TTC549 (cell line): Measurements from ENCODE around the gene RASGRP4.

ENCODE experiments used
- FAIRE-seq: peaks from 2 replicates; lab custom pipeline; 2012; peaks lifted over from hg19 to GRCh38; lab: Jason Lieb, UNC

The RASGRP4 gene

DNA sequence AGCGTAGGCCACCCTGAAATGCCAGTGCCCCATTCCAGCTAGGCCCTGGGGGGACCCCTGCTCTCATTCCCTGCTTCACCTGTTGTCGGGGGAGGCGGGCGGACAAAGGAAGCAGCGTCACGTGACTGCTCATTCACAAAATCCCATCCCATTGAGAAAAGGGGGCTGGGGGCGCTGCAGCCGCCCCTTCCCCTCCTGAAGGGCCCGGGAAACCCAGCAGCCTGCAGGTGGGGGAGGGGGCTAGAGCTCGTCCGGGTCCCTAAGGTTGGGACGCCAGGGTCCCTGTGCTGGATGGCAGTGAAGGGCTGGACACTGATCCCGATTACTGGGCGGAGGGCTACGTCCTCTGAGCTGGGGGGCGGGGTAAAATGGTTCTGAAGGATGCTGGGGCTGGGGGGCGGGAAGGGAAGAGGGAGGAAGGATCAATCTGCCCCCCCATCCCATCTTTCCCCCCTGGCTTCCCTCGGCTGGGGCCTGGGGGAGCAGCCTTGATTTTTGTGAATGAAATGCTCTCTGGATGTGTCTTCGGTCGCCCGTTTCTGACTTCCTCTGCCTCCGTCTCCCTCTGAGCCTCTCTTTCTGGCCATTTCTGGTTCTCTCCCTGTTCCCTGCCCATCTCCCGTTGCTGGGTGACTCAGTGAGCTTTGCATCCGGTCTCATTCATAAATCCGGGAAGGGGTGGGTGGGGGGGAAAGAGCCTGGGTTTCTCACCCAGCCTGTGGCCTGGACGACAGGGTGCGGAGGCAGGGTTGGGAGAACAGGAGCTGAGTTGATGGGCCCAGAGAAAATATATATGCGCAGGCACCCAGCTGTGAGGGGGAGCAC lies 36.7 kb downstream of the RASGRP4 start:
- no peak for FAIRE-seq

- FAIRE-seq = no peak
These were observed 37.5 kb downstream of the RASGRP4 start, which contains the start of gene SPRED3 for GRCh38 chr19:38388349-38389100. Gene SPRED3, plus strand, starts transcription at chr19:38388697. Its CDS starts 1,606 bp downstream, at chr19:38390303.

DNA sequence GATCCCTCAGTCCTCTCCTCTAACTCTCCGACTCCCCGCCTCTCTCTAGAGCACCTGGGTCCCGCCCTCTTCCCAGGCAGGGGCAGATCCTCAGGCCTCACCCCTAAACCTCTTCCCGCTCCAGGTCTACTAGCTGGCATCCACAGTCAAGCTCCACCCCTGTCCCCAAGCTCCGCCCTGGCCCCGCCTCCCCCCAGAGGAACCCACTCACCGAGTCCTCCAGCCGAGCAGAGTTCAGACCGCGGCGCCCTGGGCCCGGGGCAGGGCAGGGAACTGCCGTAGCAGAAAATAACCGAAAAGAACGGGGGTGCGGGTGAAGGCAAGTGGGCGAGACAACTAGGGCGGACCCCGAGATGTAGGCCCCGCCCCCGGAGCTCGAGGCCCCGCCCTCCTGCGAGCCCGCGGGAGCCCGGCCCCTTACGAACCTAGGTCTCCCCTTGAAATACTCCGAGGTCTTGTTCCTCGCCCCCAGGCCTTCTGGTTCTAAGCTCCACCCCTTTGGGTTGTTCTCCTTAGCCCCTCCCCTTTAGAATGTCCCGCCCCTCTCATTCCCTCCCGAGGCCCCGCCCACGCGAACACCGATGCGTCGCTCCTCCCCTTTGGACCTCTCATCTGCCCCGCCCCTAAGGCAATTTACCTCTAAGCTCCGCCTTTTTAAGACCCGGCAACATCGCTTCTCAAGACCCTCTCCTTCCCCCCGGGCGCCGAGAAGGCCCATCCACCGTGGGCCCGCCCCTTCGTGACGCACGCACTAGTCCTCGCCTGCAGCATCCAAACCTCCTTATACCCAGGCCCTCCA lies 38.3 kb downstream of the RASGRP4 start, which contains the start of gene GGN:
TSS of gene GGN (minus strand) at position 485 of the 799 bp plus-strand sequence. CDS start 773 bp downstream, outside the sequence.
- FAIRE-seq = peak; percentile 89

GRCh38 chr19:38386971-38387549 lies 39.0 kb downstream of the RASGRP4 start:
- FAIRE-seq = no peak

- no peak for FAIRE-seq
These were observed 39.6 kb downstream of the RASGRP4 start for GRCh38 chr19:38386300-38386970.

- no peak for FAIRE-seq
These were observed 40.2 kb downstream of the RASGRP4 start for GRCh38 chr19:38385804-38386257.

DNA sequence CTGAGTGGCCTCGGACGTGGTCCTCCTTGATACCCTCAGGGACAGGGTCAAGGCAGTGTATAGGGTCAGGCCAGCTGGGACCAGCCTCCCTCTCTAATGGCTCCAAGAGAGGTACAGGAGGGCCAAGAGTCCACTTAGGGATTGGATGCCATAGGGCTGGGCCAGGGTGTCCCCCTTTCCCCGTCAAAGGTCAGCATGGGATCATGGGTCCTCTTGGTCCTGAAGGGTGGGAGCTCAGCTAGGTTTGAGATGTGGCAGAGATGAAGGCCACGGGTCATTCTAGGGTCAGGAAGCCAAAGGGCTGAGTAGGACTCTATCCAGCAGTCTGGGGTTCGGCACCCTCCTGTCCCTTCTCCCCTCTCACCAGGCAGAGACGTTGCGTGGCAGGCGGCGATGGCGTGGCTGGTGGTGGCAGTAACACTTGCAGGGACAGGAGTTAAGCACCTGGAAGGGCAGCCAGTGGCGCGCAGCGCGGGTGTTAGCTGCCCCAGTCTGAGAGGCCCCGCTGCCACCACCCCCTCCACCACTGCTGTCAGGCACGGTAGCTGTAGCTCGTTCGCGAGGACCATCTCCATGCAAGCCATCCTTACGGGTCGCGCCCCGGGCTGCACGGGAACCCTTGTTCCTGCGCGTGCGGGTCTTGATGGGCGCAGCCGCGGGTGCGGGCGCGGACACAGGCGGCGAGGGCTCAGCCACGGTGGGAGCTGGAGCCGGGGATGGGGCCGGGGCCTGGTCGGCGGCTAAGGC lies 40.8 kb downstream of the RASGRP4 start:
- FAIRE-seq = no peak

DNA sequence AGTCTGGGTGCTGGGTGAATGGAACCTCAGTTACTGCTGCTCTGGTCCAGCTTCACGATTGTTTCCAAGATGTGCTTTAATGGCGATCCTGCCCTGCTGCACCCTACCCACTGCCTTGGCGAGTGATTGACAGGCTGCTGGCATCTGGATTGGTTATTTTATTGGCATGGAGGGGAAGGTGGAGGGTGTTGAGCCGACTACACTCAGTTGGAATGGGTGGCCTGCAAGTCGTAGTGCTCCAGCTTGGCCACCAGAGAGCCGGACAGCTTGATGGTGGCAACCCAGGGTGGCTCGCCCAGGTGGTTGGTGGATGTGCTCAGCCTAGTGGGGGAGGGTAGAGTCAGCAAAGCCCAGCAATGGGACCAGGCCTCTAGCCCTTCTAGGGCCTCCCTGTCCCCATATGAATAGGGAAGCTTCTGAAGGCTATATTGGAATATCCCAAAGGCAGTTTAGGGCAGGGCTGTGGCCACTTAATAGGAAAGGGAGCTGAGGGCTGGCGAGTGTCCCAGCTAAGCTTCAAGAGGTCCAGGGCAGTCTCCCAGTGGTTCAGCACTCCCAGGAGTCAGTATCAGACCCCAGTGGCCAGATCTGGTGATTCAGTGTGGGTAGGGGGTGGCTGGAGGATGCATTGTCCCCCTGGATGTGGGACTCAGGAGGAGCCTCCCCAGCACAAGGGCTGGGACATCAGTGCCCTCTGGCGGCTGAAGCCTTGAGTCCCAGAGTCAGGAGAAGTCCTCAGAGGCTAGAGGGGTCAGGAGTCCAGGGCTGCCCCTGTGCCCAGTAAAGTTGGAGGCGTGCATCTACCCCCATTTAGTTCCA lies 41.6 kb downstream of the RASGRP4 start:
- no peak for FAIRE-seq

DNA sequence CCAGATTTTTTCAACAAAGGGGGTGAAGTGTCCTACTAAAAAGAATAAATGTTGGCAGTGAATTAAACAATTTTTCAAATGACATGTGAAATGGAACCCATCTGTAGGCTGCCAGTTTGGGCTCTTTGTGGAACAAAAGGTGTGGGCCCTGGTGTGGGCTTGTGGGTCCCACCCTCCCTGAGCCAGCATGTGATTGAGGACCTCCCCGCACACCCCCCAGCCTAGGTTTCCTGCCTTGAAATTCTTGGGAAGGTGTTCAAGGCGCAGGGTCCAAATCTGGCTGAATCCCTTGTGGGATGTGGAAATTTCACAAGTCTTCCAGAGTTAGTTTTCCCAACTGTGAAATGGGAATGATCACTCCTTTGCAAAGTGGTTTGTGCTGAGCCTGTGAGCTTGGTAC lies 42.3 kb downstream of the RASGRP4 start:
- no peak for FAIRE-seq

- FAIRE-seq = no peak
These were observed 42.8 kb downstream of the RASGRP4 start for GRCh38 chr19:38383184-38383583.

GRCh38 chr19:38381138-38381537 lies 44.9 kb downstream of the RASGRP4 start:
- FAIRE-seq = no peak

DNA sequence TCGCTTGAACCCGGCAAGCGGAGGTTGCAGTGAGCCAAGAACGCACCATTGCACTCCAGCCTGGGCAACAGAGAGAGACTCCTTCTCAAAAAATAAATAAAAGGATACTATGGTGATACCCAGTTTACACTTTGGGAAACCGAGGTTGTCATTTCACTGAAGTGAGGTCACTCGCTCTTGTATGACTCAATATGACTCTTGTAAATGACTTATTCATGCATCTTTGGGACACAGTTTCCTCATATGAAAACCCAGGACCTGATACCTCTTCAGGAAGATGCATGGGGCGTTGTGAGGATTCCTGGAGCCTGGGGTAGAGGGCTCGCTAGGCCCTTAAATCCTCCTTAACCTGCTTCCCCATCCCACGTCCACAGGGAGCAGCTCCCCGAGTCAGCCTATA lies 47.2 kb downstream of the RASGRP4 start:
- FAIRE-seq = no peak

DNA sequence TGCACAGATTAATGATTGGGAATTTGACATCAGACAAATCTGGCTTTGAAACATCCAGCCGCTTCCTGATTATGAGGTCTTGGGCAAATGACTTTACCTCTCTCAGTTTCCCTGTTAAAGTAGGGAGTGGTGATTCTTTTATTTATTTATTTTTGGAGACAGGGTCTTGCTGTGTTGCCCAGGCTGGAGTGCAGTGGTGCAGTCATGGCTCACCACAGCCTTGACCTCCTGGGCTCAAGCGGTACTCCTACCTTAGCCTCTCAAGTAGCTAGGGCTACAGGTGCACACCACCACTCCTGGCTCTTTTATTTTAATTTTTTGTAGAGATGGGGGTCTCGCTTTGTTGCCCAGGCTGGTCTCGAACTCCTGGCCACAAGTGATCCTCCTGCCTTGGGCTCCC lies 49.0 kb downstream of the RASGRP4 start:
- FAIRE-seq = no peak

- FAIRE-seq = no peak
These were observed 49.4 kb downstream of the RASGRP4 start for GRCh38 chr19:38376576-38376975.

DNA sequence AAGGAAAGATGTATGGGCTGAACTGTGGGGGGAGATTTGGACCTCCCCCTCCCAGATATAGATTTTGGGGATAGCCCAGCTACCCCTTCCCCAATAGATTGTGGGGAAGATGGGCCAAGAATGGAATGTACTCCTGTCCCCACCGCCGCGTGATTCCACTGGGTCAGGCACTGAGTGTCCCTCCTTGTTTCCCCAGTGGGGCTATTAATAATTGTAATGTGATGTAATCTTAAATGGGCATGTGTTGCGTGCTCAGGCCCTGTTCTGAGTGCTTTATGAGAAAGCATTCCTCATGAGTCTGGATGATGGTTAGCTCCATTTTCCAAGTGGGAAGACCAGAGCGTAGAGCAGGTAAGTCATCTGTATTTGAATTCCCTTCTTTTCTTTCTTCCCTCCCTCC lies 50.3 kb downstream of the RASGRP4 start:
- no peak for FAIRE-seq

DNA sequence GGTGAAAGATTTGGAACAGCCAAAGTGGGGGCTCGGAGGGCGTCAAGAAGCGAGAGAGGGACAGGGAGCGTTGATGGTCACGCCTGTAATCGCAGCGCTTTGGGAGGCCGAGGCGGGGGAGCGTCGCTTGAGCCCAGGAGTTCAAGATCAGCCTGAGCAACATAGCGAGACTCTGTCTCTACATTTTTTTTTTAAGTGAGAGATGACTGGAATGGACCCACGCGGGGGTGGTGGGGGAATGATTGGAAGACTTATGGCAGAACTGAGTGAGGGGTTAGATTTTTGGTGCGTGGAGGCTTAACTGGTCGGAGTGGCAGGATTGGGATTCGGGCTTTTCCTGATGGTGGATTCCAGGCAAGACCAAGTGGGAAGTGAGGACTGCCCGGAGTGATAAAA lies 50.9 kb downstream of the RASGRP4 start:
- no peak for FAIRE-seq

DNA sequence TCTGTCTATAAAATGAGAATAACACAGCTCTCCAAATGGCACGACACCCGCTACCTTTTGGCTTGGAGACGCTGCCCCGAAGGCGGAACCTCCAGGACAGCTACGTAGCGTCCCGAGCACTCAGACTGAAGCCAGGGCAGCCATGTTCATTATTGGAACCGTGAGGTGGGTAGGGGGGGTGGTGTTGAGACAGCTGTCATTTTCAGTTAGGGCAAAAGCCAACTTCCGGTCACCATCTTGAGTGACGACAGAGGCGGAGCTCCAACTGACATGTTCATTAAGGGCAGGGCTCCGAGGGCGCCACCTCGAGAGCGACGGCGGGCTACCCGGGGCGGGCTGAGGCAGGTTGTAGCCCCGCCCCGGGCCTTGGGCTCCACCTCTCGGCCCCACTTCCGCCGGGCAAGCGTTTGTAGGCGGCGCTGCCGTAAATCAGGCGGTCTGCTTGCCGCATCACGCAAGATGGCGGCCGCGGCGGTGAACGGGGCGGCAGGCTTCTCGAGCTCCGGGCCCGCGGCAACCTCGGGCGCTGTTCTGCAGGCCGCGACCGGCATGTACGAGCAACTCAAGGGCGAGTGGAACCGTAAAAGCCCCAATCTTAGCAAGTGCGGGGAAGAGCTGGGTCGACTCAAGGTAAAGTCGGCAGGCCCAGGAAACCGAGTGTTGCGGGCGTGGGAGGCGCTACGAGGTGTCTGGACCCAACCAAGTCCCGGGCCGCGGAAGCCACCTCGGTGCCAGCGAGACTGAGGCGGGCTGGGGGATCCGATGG lies 51.5 kb downstream of the RASGRP4 start, which contains the start of gene PSMD8:
TSS of gene PSMD8 (plus strand) at position 240 of the 766 bp plus-strand sequence. CDS start at position 271, 31 bp downstream.
- peak; percentile 96 for FAIRE-seq

DNA sequence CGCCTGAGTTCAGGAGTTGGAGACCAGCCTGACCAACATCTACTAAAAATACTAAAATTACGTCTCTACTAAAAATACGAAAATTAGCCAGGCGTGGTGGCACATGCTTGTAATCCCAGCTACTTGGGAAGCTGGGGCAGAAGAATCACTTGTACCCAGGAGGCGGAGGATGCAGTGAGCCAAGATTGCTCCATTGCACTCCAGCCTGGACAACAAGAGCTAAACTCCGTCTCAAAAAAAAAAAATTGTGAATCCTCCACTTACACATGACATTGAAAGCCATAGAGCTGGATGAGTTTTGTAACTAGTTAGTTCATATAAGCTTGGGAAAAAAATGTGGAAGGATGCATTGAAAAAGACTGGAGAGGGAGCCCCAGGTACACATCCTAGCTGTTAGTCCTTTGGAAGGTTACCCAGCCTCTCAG lies 52.1 kb downstream of the RASGRP4 start:
- FAIRE-seq = no peak

GRCh38 chr19:38371081-38371480 lies 54.9 kb downstream of the RASGRP4 start:
- FAIRE-seq = no peak
